Activated T-helper 1 cell treated with anti-CD3 and anti-CD28 coated beads, Interleukin-12 subunit alpha, Interleukin-12 subunit beta, Interleukin-2, Interleukin-4 antibody, amounts not matched to agents 30 ng/mL and 10 ng/mL and 1 ng/mL, durations not matched to agents 14 hours and 24 hours and 36 hours (primary cell): ENCODE measurements around the gene GPR155. TPM values are rescaled to one million over a fixed set of nuclear protein-coding genes. Genes with fewer than 3 reads are reported as not detected.
"Not testable (repeated sequence)": the region's sequence is repeated elsewhere in the genome, so short reads cannot be mapped to it uniquely, and the experiment has no call there.

Experiments used
- DNase-seq: peaks from one replicate; pipeline ENCODE4 v3.0.0; 2021; ENCODE audit warnings: low spot score
- H3K27ac Mint-ChIP-seq: one replicate; pipeline ENCODE4 v1.8.0; 2021; ENCODE audit warnings: mild to moderate bottlenecking, mixed read lengths
- H3K27me3 Mint-ChIP-seq: one replicate; pipeline ENCODE4 v1.8.0; 2022; ENCODE audit warnings: mild to moderate bottlenecking, moderate library complexity, mixed read lengths; ENCODE audit not compliant: insufficient read depth
- H3K36me3 Mint-ChIP-seq: one replicate; pipeline ENCODE4 v1.8.0; 2021; ENCODE audit warnings: low read depth, mixed read lengths
- H3K4me1 Mint-ChIP-seq: one replicate; pipeline ENCODE4 v1.8.0; 2021; ENCODE audit warnings: low read depth, mixed read lengths
- H3K4me3 Mint-ChIP-seq: one replicate; pipeline ENCODE4 v1.8.0; 2021; ENCODE audit warnings: mild to moderate bottlenecking, moderate library complexity, mixed read lengths
- H3K9me3 Mint-ChIP-seq: one replicate; pipeline ENCODE4 v1.8.0; 2021; ENCODE audit warnings: mixed read lengths
- intact Hi-C: fragments of 100-400 bp; cut with micrococcal nuclease; formaldehyde crosslinking; loops from one replicate; pipeline ENCODE4 v1.15.1; 2024
- total RNA-seq: library from RNA; stranded (reverse); gene quantifications from 2 replicates; pipeline ENCODE4 v1.2.3, GENCODE V29; 2022

Gene GPR155
- total RNA-seq, 1 donor from 2014 or later = 2.7 TPM

- H3K36me3 Mint-ChIP-seq = peaks cover 29% of the 10 kb centered on the region
- intact Hi-C loops = no loop called here
Measured at GRCh38 chr2:174446531-174446930, 40.3 kb downstream of the GPR155 start.

GRCh38 chr2:174445248-174445647 lies 41.6 kb downstream of the GPR155 start:
- intact Hi-C loops = no loop called here
- no peak for DNase-seq
- Mint-ChIP-seq H3K27ac (no peak overlapping the region), H3K4me3 (no peak overlapping the region), H3K4me1 (peaks cover 4% of the 10 kb centered on the region), H3K36me3 (peaks cover 28% of the 10 kb centered on the region), H3K9me3 (no peaks in the 10 kb centered on the region), H3K27me3 (no peaks in the 10 kb centered on the region)

More at GRCh38 chr2:174446531-174446930, 40.3 kb downstream of the GPR155 start:
- DNase-seq = no peak
- H3K9me3 Mint-ChIP-seq = no peaks in the 10 kb centered on the region
- peaks cover 11% of the 10 kb centered on the region for H3K4me1 Mint-ChIP-seq
- no peaks in the 10 kb centered on the region for H3K27me3 Mint-ChIP-seq
- no peak overlapping the region for H3K4me3 Mint-ChIP-seq
- H3K27ac Mint-ChIP-seq = no peak overlapping the region

- intact Hi-C loops = no loop called here
- no peaks in the 10 kb centered on the region for H3K9me3 Mint-ChIP-seq
- DNase-seq = no peak
- H3K27ac Mint-ChIP-seq = no peak overlapping the region
- H3K27me3 Mint-ChIP-seq = no peaks in the 10 kb centered on the region
- no peaks in the 10 kb centered on the region for H3K4me1 Mint-ChIP-seq
- H3K4me3 Mint-ChIP-seq = no peak overlapping the region
- H3K36me3 Mint-ChIP-seq = peaks cover 25% of the 10 kb centered on the region
Measured at GRCh38 chr2:174444761-174445160, 42.1 kb downstream of the GPR155 start.

GRCh38 chr2:174442546-174443510 lies 44.0 kb downstream of the GPR155 start:
- Mint-ChIP-seq H3K27ac (no peak overlapping the region), H3K9me3 (no peaks in the 10 kb centered on the region), H3K36me3 (peaks cover 16% of the 10 kb centered on the region), H3K27me3 (no peaks in the 10 kb centered on the region), H3K4me3 (no peak overlapping the region), H3K4me1 (no peaks in the 10 kb centered on the region)
- intact Hi-C loops = no loop called here
- DNase-seq = no peak

- no peaks in the 10 kb centered on the region for H3K27me3 Mint-ChIP-seq
- no peak for DNase-seq
- H3K36me3 Mint-ChIP-seq = peaks cover 17% of the 10 kb centered on the region
- intact Hi-C loops = no loop called here
- no peak overlapping the region for H3K27ac Mint-ChIP-seq
- H3K4me1 Mint-ChIP-seq = no peaks in the 10 kb centered on the region
- H3K9me3 Mint-ChIP-seq = no peaks in the 10 kb centered on the region
- no peak overlapping the region for H3K4me3 Mint-ChIP-seq
Measured at GRCh38 chr2:174439950-174440349, 46.9 kb downstream of the GPR155 start.

- Mint-ChIP-seq H3K27me3 (no peaks in the 10 kb centered on the region), H3K36me3 (peaks cover 14% of the 10 kb centered on the region), H3K4me3 (no peak overlapping the region), H3K27ac (no peak overlapping the region), H3K4me1 (no peaks in the 10 kb centered on the region), H3K9me3 (no peaks in the 10 kb centered on the region)
- intact Hi-C loops = no loop called here
- DNase-seq = no peak
Measured at GRCh38 chr2:174439323-174439722, 47.5 kb downstream of the GPR155 start.

GRCh38 chr2:174438146-174438886 lies 48.5 kb downstream of the GPR155 start:
- Mint-ChIP-seq H3K4me1 (no peaks in the 10 kb centered on the region), H3K36me3 (peaks cover 14% of the 10 kb centered on the region), H3K27ac (no peak overlapping the region), H3K9me3 (no peaks in the 10 kb centered on the region), H3K27me3 (no peaks in the 10 kb centered on the region), H3K4me3 (no peak overlapping the region)
- intact Hi-C loops = no loop called here
- no peak for DNase-seq

- intact Hi-C loops = no loop called here
- Mint-ChIP-seq H3K27me3 (no peaks in the 10 kb centered on the region), H3K9me3 (no peaks in the 10 kb centered on the region), H3K4me1 (no peaks in the 10 kb centered on the region), H3K36me3 (peaks cover 12% of the 10 kb centered on the region), H3K27ac (no peak overlapping the region), H3K4me3 (no peak overlapping the region)
- no peak for DNase-seq
Measured at GRCh38 chr2:174436351-174436750, 50.5 kb downstream of the GPR155 start.

GRCh38 chr2:174431902-174432301 lies 54.9 kb downstream of the GPR155 start:
- Mint-ChIP-seq H3K27me3 (no peaks in the 10 kb centered on the region), H3K27ac (no peak overlapping the region), H3K36me3 (peaks cover 14% of the 10 kb centered on the region), H3K4me3 (no peak overlapping the region), H3K9me3 (no peaks in the 10 kb centered on the region), H3K4me1 (no peaks in the 10 kb centered on the region)
- no peak for DNase-seq
- intact Hi-C loops = no loop called here

GRCh38 chr2:174430066-174430465 lies 56.8 kb downstream of the GPR155 start:
- Mint-ChIP-seq H3K4me3 (no peak overlapping the region), H3K27ac (no peak overlapping the region), H3K4me1 (no peaks in the 10 kb centered on the region), H3K27me3 (no peaks in the 10 kb centered on the region), H3K36me3 (peaks cover 7% of the 10 kb centered on the region), H3K9me3 (no peaks in the 10 kb centered on the region)
- DNase-seq = no peak
- intact Hi-C loops = no loop called here

GRCh38 chr2:174428214-174428613 lies 58.6 kb downstream of the GPR155 start:
- peaks cover 10% of the 10 kb centered on the region for H3K36me3 Mint-ChIP-seq
- H3K4me3 Mint-ChIP-seq = no peak overlapping the region
- H3K9me3 Mint-ChIP-seq = no peaks in the 10 kb centered on the region
- intact Hi-C loops = no loop called here
- no peaks in the 10 kb centered on the region for H3K4me1 Mint-ChIP-seq
- DNase-seq = no peak
- no peaks in the 10 kb centered on the region for H3K27me3 Mint-ChIP-seq
- H3K27ac Mint-ChIP-seq = no peak overlapping the region

- H3K27ac Mint-ChIP-seq = no peak overlapping the region
- no peaks in the 10 kb centered on the region for H3K27me3 Mint-ChIP-seq
- H3K9me3 Mint-ChIP-seq = no peaks in the 10 kb centered on the region
- peaks cover 6% of the 10 kb centered on the region for H3K4me1 Mint-ChIP-seq
- DNase-seq = no peak
- intact Hi-C loops = no loop called here
- no peak overlapping the region for H3K4me3 Mint-ChIP-seq
- H3K36me3 Mint-ChIP-seq = peaks cover 10% of the 10 kb centered on the region
Measured at GRCh38 chr2:174412256-174412655, 74.6 kb downstream of the GPR155 start.

- H3K4me1 Mint-ChIP-seq, H3K27ac Mint-ChIP-seq, H3K36me3 Mint-ChIP-seq, H3K27me3 Mint-ChIP-seq, intact Hi-C loops, H3K9me3 Mint-ChIP-seq, DNase-seq: not testable (repeated sequence)
- H3K4me3 Mint-ChIP-seq = peak overlapping the region; percentile 26
Measured at GRCh38 chr2:174410039-174410438, 76.8 kb downstream of the GPR155 start.
